Hypothalamus (tissue), 51 donors: ENCODE results near the gene POM121C.
"Not testable (repeated sequence)": the region's sequence is repeated elsewhere in the genome, so short reads cannot be mapped to it uniquely, and the experiment has no call there.

Experiments
- DNase-seq, 51 donors: peaks; one replicate each; lab custom pipeline; 2025; lab: John Stamatoyannopoulos, UW

The POM121C gene

GRCh38 chr7:75485979-75486643, at the start of gene POM121C:
POM121C (minus strand) TSS chr7:75486299; CDS start chr7:75441496, 44,803 bp downstream.
- DNase-seq: peak; percentile 20 to 93 (median 84)

DNA sequence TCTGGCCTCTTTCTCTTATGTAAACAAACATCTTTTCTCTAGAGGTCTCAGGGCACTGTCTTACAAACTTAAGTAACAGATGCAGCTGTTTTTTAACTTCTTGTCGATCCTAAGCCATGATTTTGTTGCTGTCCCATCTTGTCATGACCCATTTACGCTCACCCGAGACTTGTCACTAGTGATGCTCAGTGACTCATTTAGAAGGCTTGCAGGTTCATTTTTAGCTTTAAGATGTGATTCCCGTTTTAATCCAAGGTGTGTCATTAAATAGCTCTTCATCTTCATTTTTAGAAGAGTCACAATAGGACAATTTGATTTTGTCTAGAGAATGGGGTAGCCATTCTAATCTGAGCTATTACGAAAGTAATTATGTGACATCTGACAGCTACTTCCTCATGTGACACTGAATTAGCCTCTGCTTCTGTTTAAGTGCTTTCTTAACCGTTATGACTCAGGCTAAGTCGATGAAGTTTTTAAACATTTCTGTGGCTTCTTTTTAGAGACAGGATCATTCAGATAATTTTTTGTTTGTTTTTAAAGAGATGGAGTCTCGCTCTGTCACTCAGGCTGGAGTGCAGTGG, 48.7 kb upstream of the POM121C start:
- peak in 1 of 51 donors; percentile 17 for DNase-seq

- no peak for DNase-seq
Measured at GRCh38 chr7:75533926-75534325, 47.8 kb upstream of the POM121C start.

DNA sequence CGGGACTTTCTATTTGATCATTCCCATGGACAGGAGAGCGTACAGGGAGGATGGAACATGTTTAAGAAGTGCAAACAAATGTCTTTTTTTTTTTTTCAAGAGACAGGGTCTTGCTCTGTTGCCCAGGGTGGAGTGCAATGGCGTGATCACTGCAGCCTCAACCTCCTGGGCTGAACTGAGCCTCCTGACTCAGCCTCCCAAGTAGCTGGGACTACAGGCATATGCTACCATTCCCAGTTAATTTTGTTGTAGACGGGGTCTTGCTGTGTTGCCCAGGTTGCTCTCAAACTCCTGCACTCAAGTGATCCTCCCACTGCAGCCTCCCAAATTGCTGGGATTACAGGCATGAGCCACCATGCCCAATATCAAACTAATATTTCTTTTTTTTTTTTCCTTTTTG, 46.5 kb upstream of the POM121C start:
- DNase-seq: no peak

- no peak for DNase-seq
Measured at GRCh38 chr7:75531359-75531821, 45.3 kb upstream of the POM121C start.

DNA sequence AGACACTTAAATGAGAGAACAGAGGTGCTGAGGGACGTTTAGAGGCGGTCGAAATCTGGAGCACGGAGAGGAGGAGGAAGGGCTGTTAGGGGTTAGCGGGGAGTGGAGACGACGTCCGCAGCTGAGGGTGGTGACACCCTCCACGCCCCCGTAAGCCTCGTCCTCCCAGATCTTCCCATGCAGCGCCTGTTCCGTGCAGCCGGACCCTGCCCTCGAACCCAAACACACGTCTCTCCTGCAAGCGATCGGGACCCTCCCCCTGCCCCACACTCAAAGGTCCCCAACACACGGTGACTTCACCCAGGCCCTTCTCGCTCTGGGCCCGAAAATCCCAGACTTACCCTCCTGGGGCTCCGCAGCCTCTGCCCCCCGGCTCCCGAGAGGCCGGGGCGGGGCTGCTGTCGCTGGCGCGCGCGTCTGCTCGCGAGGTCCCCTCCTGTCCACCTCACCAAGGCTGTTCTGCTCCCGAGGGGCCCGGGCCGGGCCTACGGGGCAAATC, 41.2 kb upstream of the POM121C start:
- not testable (repeated sequence) for DNase-seq

- DNase-seq: not testable (repeated sequence)
Measured at GRCh38 chr7:75521727-75522126, 35.6 kb upstream of the POM121C start.

DNA sequence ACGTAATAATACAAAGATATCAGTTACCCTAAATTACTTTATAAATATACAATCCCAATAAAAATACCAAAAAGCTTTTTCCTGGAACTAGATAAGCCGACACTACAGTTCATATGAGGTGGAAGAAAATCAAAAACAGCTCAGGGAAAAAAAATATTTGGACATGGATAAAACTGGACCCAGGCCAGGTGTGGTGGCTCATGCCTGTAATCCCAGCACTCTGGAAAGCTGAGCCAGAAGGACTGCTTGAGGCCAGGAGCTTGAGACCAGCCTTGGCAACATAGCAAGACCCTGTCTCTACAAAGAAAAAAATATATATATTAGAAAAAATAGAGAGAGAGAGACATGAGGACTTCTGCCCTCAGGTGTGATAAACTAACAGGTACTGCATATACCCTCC, 32.7 kb upstream of the POM121C start:
- DNase-seq: not testable (repeated sequence)

DNA sequence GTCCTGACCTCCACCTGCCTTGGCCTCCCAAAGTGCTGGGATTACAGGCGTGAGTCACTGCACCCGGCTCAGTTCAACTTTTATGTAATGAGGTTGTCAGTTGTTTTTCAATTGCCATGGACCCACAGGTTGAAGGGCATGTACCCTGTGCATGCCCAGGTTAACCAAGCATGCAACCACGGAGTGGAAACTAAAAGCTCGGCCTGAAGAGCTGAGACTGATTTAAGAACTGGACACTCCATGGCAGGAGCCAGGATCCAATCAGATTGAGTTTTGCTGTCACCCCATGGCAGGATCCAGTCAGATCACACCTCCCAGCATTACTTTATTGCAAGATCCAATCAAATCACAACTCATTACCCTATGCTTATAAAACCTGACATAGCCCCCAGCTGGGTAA, 22.9 kb upstream of the POM121C start:
- not testable (repeated sequence) for DNase-seq

GRCh38 chr7:75492020-75492419, 5.9 kb upstream of the POM121C start, which contains the start of gene SPDYE5:
SPDYE5 (plus strand) TSS chr7:75492320; CDS start chr7:75494048, 1,728 bp downstream.
- not testable (repeated sequence) for DNase-seq

- peak in 4 of 51 donors; percentile 4 to 15 (median 8) for DNase-seq
Measured at GRCh38 chr7:75485355-75485978, 632 bp downstream of the POM121C start.

DNA sequence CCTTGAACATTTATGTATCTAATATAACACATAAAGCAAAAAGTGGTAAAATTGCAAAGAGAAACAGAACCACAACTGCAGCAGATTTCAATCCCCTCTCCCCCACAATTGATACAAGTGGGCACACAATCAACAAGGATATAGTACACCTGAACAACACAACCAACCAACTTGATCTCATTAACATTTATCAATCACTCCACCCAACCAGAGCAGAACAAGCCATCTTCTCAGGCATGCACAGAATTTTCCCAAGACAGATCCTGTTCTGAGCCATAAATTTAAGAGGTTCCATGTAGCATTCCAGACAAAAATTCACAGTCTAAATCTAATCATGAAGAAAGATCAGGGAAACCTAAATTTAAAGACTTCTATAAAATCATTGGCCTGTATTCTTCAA, 5.8 kb downstream of the POM121C start:
- not testable (repeated sequence) for DNase-seq

- DNase-seq: not testable (repeated sequence)
Measured at GRCh38 chr7:75477457-75477856, 8.6 kb downstream of the POM121C start.

GRCh38 chr7:75470166-75470565, 15.9 kb downstream of the POM121C start:
- DNase-seq: not testable (repeated sequence)

GRCh38 chr7:75460541-75460940, 25.6 kb downstream of the POM121C start:
- DNase-seq: not testable (repeated sequence)

GRCh38 chr7:75458034-75458433, 28.1 kb downstream of the POM121C start:
- not testable (repeated sequence) for DNase-seq

GRCh38 chr7:75456403-75456802, 29.7 kb downstream of the POM121C start:
- not testable (repeated sequence) for DNase-seq

DNA sequence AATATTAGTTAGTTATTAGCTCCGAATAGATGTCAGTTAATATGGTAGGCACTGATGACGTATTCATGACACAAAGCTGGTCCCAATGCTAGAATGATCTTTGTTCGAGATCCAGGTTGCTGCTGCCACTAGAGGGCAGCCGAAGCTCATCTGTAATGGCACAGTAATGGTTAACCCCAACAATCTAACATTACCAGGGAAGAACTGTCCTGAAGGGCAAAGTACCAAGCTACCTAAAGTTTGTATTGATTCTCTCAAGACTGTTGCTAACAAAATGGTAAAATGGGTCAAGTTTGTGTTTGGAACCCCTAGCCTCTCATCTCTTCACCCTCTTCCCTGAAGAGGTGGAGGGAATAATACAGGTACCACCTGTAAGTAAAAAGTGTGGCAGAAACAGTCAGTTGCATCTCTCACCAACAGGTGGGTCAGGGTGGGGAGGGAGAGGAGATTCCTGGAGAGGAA, 33.6 kb downstream of the POM121C start:
- DNase-seq: not testable (repeated sequence)

DNA sequence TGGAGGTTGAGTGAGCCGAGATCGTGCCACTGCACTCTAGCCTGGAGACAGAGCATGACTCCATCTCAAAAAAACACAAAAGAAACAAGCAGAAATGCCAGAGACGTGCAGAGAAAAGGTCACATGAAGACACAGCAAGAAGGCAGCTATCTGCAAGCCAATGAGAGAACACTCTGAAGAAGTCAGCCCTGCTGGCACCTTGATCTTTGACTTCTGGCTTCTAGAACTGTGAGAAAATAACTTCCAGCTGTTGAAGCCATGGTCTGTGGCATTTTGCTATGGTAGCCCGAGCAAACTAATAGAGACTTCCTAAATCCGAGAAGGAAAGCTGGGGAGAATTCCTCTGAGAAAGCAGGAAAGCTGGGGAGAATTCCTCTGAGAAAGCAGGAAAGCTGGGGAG, 36.2 kb downstream of the POM121C start:
- not testable (repeated sequence) for DNase-seq

- DNase-seq: peak in 10 of 51 donors; percentile 2 to 38 (median 13)
Measured at GRCh38 chr7:75442465-75443111, 43.5 kb downstream of the POM121C start.

GRCh38 chr7:75442101-75442464, 44.0 kb downstream of the POM121C start:
- DNase-seq: not testable (repeated sequence)
